Stimulated activated CD4-positive, alpha-beta T cell treated with anti-CD3 and anti-CD28 coated beads, TNF-alpha, amount 100 ng/mL, for 1 hour (primary cell): ENCODE measurements around the gene SPATA6.
"Not testable (repeated sequence)": the region's sequence is repeated elsewhere in the genome, so short reads cannot be mapped to it uniquely, and the experiment has no call there.

Experiments used
- DNase-seq, 3 donors: peaks; one replicate each; pipeline ENCODE4 v3.0.0-alpha.2; 2020; ENCODE audit warnings: low read depth in 3 of 3, low spot score in 1 of 3

SPATA6 gene

DNA sequence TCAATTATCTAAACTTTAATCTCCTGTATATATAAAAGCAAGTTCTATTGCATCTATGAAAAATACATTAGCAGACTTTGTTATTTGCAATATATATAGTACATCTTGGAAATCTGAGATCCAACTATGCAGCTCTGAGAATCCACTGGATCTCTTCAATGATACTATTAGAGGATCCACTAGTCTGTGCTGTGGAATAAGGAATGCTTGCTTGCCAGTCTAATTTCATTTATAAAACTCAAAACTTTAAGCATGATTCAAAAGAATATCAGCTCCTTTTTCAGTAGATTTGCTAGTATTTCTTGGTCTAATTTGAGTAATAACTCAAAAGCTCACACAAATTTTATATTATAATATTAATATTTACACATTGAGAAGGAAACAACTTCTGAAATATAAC lies 115.1 kb downstream of the SPATA6 start:
- no peak for DNase-seq

DNA sequence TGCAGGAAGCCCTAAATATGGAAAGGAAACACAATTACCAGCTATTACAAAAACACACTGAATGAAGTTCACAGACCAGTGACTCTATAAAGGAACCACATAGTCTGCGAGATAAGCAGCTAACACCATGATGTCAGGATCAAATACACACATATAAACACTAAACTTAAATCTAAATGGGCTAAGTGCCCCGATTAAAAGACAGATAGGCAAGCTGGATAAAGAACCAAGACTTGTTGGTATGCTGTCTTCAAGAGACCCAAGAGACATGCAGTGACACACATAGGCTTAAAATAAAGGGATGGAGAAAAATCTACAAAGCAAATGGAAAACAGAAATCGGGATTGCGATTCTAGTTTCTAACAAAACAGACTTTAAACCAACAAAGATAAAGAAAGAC lies 127.6 kb downstream of the SPATA6 start:
- no peak for DNase-seq

DNA sequence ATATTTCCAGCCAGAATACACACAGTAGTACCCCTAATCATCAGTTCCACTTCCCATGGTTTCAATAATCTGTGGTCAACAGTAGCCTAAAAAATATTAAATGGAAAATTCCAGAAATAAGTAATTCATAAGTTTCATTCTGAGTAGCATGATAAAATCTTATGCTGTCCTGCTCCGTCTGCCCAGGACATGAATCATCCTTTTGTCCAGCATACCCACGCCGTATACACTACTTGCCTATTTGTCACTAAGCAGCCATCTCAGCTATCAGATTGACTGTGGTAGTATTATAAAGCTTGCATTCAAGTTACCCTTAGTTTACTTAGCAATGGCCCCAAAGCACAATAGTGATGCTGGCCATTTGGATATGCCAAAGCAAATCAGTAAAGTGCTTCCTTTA lies 130.8 kb downstream of the SPATA6 start:
- DNase-seq = no peak

DNA sequence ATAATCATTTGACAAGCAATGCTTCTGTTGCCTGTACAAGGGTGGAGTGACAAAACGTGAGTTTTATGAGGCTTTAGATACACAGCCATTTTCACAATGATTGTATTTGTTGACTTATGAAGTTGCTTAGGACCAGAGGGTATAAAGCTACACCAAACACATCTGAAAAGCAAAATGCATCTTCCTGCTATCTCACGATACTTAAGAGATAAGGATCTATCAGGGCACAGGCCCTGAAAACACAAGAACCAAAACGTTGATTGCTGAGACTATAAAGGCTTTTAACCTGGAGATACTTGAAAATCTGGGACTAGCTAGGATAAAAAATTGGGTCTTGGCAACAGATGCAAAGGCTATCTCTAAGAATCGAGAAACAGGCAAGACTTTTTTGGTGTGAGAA lies 133.7 kb downstream of the SPATA6 start:
- no peak for DNase-seq

DNA sequence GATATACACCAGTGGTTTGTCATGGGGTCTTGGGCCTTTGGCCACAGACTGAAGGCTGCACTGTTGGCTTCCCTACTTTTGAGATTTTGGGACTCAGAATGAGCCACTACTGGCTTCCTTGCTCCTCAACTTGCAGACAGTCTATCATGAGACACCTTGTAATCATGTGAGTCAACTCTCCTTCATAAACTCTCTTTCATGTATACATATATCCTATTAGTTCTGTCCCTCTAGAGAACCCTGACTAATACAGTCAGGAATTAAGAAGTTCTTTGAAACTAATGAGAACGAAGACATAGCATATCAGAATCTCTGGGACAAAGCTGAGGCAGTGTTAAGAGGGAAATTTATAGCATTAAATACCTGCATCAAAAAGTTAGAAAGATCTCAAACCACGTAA lies 138.7 kb downstream of the SPATA6 start:
- no peak for DNase-seq

DNA sequence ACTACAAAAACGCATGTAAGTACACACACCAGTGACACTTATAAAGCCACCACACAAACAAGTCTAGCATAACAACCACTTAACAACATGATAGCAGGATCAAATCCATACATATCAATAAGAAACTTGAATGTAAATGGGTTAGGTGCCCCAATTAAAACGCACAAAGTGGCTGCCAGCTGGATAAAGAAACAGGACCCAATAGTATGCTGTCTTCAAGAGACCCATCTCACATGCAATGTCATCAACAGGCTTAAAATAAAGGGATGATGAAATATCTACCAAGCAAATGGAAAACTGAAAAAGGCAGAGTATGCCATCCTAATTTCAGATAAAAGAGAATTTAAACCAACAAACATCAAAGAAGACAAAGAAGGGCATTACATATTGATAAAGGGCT lies 139.9 kb downstream of the SPATA6 start:
- DNase-seq = no peak

DNA sequence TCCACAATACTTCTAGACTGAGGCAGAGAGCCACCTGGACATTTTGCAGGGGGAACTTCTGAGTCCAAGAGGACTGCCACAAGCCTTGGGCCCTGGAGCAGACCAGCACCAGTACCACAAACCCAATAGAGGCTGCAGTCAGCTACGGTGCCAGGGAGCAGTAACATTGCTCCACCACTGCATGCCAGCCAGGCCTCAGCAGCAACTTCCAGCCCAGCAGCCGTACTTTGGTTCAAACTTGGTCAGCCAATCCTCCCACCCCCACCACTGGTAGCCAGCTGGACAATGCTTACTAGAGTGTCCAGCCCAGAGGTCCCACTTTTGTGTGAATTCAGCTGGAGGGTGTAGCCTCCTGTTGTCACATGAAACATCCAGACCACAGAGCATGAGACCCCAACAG lies 142.1 kb downstream of the SPATA6 start:
- DNase-seq = no peak

DNA sequence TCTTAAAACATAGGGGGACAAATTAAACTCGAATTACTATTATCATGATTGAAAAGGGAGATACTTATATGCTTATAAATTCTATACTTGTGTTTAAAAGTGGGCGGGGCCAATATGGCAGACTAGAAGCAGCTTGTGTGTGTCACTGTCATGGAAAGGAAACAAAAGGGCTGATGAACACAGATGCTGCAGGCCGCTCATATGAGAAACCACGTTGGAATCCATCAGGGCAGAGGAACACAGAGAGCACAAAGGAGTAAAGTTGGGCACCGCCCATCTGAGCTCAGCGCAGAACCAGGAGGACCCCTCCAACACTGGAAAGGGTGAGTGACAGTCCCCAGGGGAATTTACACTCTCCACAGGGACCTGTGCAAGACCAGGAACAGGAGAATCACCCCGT lies 142.5 kb downstream of the SPATA6 start:
- no peak for DNase-seq

DNA sequence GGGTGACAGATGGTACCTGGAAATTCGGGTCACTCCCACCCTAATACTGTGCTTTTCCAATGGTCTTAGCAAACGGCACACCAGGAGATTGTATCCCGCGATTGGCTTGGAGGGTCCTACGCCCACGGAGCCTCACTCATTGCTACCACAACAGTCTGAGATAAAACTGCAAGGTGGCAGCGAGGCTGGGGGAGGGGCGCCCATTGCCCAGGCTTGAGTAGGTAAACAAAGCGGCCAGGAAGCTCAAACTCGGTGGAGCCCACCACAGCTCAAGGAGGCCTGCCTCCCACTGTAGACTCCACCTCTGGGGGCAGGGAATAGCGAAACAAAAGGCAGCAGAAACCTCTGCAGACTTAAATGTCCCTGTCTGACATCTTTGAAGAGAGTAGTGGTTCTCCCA lies 160.2 kb downstream of the SPATA6 start:
- DNase-seq = not testable (repeated sequence)

DNA sequence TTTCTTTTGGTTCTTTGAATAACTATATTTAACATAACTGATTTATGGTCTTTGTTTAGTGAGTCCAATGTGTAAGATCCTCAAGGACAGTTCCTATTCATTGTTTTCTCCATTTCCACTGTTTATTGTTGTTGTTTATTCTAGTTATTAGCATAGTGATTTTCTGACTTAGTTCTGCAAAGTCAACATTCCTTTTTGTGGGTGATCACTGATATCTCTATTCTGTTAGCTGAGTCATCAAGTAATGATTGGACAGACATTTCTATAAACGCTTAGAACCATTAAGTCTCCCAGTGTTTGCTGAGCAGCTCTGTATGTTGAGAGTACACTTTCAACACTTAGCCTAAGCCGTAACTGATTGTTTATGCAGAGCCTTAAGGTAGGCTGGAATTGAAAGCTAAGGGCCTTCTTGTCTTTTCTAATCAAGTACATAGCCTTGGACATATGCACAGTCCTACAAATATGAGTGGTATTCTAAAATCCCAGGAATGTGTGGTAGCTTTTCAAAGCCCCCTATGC lies 162.4 kb downstream of the SPATA6 start:
- no peak for DNase-seq

DNA sequence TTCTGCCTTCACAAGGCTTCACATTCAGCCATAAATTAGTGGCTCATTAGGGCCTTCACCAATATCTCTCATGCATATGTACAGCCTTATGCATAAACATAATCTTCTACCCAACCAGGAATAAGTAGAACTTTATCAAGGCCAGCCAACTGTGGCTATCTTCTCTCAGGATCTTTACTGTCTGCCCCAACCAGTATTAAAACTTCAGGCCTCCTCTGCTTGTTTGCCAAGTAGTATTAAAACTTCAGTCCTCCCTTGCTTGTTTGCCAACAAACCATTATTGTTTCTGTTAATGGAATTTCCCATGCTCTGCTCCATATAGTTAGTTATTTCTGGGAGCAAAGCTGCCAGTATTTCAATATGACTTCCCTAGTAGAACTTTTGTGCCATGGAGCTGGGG lies 169.4 kb downstream of the SPATA6 start:
- DNase-seq = no peak

DNA sequence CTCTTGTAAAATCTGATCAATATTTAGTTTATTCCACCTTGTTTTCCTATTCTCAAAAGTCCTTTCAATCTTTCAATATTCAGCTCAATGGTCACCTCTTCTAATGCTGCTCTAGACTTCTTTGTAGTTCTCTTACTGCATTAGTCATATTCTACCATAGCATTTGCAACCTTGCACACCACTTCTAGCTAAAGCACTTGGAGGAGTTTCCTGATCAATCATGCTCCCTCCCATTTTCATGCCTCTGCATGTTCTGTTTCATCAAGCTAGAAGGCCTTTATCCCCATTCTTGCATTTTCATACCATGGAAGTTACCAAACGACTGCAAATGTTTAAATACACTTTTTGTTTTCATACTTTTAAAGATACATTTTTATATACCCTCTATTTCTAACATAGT lies 177.3 kb downstream of the SPATA6 start:
- DNase-seq = no peak

DNA sequence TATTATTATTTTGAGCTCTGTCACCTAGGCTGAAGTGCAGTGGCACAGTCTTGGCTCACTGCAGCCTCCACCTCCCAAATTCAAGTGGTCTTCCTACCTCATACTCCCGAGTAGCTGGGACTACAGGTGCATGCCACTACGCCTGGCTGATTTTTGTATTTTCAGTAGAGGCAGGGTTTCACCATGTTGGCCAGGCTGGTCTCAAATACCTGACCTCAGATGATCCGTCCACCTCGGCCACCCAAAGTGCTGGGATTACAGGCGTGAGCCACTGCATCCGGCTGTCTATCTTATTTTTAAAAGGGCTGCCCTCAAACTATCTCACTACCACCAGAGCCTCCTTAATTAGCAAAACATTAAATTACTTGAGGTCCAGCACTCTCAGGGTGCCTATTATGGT lies 177.9 kb downstream of the SPATA6 start:
- DNase-seq = not testable (repeated sequence)

DNA sequence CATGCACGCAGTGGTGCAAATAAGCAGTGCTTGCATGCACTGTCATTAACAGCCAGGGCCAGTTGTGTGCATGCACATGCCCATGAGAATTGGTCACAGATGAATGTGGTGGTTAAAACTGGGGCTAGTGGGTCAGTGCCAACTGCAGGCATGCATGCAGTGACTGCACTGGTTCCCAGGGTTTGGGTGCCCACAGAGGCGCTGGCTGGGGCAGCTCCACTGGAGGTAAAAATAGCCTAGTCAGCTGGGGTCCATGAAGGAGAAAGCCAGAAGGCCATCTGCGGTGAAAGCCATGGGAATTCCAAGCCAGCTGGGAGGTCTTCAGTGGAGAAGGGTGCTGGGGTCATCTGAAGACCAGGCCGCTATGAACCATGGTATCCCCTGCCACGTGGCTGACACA lies 179.3 kb downstream of the SPATA6 start:
- DNase-seq = no peak

DNA sequence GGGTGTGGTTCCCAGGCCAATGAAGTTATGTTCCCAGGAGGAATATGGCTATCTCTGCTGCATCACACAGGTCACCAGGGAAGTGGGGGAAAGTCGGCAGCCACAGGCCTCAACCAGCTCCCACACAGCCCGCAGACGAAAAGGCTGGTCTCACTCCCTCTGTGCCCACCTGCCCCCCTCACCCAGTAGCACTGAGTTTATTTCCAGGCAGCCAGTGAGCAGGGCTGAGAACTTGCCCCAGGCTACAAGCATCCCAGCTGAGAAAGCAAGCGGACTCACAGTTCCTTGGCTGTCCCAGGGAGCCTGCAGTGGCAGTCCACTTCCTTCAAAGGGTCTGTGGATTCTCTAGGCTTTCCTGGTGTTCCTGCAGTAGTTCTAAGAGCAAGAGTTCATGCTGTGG lies 180.6 kb downstream of the SPATA6 start:
- no peak for DNase-seq

DNA sequence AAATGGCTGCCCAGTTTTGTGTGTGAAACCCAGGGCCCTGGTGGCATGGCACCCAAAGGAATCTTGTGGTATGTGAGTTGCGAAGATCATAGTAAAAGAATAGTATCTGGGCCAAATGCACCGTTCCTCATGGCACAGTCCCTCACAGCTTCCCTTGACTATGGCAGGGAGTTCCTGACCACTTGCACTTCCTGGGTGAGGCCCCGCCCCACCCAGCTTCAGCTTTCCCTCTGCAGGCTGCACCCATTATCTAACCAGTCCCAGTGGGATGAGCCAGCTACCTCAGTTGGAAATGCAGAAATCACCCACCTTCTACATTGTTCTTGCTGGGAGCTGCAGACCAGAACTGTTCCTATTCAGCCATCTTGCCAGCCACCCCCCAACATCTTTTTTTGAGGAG lies 186.5 kb downstream of the SPATA6 start:
- no peak for DNase-seq

DNA sequence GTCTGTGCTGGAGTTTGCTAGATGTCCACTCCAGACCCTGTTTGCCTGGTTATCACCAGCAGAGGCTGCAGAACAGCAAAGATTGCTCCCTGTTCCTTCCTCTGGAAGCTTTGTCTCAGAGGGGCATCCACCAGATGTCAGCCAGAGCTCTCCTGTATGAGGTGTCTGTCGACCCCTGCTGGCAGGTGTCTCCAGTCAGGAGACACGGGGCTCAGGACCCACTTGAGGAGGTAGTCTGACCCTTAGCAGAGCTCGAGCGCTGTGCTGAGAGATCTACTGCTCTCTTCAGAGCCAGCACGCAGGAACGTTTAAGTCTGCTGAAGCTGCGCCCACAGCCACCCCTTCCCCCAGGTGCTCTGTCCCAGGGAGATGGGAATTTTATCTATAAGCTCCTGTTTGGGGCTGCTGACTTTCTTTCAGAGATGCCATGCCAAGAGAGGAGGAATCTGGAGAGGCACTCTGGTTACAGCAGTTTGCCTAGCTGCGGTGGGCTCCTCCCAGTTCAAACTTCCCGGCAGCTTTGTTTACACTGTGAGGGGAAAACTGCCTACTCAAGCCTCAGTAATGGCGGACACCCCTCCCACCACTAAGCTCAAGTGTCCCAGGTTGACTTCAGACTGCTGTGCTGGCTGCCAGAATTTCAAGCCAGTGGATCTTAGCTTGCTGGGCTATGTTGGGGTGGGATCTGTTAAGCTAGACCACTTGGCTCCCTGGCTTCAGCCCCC lies 187.1 kb downstream of the SPATA6 start:
- not testable (repeated sequence) for DNase-seq

DNA sequence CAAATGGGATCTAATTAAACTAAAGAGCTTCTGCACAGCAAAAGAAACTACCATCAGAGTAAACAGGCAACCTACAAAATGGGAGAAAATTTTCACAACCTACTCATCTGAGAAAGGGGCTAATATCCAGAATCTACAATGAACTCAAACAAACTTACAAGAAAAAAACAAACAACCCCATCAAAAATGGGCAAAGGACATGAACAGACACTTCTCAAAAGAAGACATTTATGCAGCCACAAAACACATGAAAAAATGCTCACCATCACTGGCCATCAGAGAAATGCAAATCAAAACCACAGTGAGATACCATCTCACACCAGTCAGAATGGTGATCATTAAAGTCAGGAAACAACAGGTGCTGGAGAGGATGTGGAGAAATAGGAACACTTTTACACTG lies 189.7 kb downstream of the SPATA6 start:
- DNase-seq = not testable (repeated sequence)

DNA sequence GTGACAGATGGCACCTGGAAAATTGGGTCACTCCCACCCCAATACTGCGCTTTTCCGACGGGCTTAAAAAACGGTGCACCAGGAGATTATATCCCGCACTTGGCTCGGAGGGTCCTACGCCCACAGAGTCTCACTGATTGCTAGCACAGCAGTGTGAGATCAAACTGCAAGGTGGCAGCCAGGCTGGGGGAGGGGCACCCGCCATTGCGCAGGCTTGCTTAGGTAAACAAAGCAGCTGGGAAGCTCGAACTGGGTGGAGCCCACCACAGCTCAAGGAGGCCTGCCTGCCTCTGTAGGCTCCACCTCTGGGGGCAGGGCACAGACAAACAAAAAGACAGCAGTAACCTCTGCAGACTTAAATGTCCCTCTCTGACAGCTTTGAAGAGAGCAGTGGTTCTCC lies 194.6 kb downstream of the SPATA6 start:
- not testable (repeated sequence) for DNase-seq

DNA sequence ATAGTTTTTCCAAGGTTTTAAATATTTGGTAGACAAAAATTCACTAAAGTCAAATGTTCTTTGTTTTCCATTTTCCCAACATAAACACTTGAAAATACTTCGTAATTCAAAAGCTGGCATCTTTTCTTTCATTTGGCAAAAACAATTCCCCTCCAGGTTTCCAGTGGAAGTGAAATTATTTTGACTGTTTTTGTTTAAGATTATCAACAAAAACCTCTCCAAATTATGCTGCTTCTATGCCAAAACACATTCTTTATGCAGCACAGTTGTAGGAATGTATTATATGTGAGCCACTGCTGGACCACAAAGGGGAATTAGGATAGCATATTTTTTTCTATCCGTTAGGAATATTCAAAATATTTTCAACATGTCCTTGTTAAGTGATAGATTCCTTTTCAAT lies 205.4 kb downstream of the SPATA6 start:
- DNase-seq = no peak

DNA sequence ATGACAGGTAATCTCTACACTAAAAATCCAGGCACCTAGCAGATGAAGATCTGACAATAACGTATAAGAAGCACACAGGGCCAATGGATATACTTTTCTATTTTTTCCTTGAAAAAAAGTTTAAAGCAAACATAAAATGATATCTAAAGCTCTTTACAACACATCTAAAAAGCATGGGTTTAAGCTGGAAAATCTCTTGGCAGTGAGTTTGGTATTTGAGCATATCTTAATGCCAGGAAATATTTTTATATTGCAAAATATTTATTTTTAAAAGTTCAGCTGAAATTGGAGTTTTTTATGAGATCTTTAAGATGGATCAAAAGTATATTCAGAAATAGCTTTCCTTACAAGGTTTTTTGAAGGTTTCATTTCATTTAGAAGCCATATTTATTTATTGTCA lies 209.0 kb downstream of the SPATA6 start:
- no peak for DNase-seq

DNA sequence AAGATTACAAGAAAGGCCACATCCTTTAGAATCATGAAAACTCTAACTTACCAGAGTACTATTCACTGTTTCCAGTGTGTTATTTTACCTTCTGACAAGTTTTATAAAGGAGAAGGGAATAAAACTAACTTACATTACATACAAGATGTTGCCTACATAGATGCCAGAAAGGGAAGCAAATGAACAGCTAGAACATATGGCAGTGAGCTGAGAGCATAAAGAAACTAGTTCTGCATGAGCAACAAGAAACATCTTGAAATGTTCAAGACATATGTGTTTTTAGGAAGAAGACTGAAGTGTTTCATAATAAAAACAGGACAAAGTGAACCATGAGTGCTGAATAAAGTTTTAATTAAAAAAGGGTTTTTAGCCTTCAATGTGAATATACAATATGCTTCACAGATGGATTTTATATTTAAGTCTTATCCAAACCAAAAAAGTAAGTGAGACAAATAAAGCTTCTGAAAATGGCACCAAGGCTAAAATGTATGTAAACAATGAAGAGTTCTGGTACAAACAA lies 210.1 kb downstream of the SPATA6 start:
- DNase-seq = no peak

DNA sequence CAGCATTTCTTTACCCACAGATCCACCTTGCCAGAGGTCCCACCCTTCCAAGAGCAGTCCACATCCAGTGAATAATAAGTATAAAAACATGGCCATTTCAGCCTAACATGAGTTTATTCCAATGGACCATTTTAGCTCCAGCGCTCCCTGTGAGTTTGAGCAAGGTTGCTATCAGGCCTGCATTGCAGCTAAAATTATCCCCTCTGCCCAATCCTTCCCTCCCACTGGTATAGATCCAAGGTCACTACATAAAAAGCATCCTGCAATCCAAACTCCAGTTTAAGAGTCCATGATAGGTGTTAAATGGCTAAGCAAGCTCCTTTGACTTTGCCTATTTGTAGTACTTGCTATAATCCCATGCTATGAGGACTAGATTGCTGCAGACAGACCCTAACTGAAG lies 213.9 kb downstream of the SPATA6 start:
- no peak for DNase-seq
